Medulla oblongata (tissue), 1 donor: ENCODE results near the gene VPS54.

ENCODE experiments used
- DNase-seq: peaks from one replicate; pipeline ENCODE4 v3.0.0-alpha.2; 2015; ENCODE audit errors: extremely low spot score

Gene VPS54

GRCh38 chr2:64019083-64019974 is at the start of gene VPS54:
Gene VPS54, minus strand, starts transcription at chr2:64019428. Its CDS starts 35,429 bp downstream, at chr2:63983999.
- DNase-seq: peak; percentile 69

- no peak for DNase-seq
Measured at GRCh38 chr2:64067326-64067725, 48.1 kb upstream of the VPS54 start.

- DNase-seq: no peak
Measured at GRCh38 chr2:64065516-64065915, 46.3 kb upstream of the VPS54 start.

GRCh38 chr2:64063924-64064331 is 44.7 kb upstream of the VPS54 start:
- DNase-seq: peak; percentile 36

- DNase-seq: no peak
Measured at GRCh38 chr2:64063454-64063853, 44.2 kb upstream of the VPS54 start.

- DNase-seq: no peak
Measured at GRCh38 chr2:64062840-64063239, 43.6 kb upstream of the VPS54 start.

- DNase-seq: no peak
Measured at GRCh38 chr2:64059270-64059669, 40.0 kb upstream of the VPS54 start.

- no peak for DNase-seq
Measured at GRCh38 chr2:64056021-64056420, 36.8 kb upstream of the VPS54 start.

GRCh38 chr2:64054161-64054915 is 35.1 kb upstream of the VPS54 start:
- no peak for DNase-seq

GRCh38 chr2:64052463-64053241 is 33.4 kb upstream of the VPS54 start:
- peak; percentile 58 for DNase-seq

- DNase-seq: peak; percentile 89
Measured at GRCh38 chr2:64049633-64050220, 30.5 kb upstream of the VPS54 start.

GRCh38 chr2:64045938-64046337 is 26.7 kb upstream of the VPS54 start:
- DNase-seq: no peak

- DNase-seq: no peak
Measured at GRCh38 chr2:64040161-64040560, 20.9 kb upstream of the VPS54 start.

GRCh38 chr2:64036034-64036705 is 16.9 kb upstream of the VPS54 start:
- no peak for DNase-seq

- DNase-seq: no peak
Measured at GRCh38 chr2:64035072-64035942, 16.1 kb upstream of the VPS54 start.

GRCh38 chr2:64029116-64029665 is 10.0 kb upstream of the VPS54 start:
- no peak for DNase-seq

GRCh38 chr2:64025741-64026140 is 6.5 kb upstream of the VPS54 start:
- no peak for DNase-seq

- DNase-seq: no peak
Measured at GRCh38 chr2:64024259-64024949, 5.2 kb upstream of the VPS54 start.
